DMS79 treated with DMSO at 0.1 percent for 48 hours (cell line): Measurements from ENCODE around the gene KLF11.
A peak's percentile ranks its signal among the peaks of the same experiment; 100 is the strongest.

Experiments
- DNase-seq: peaks from one replicate; lab custom pipeline; 2025; lab: John Stamatoyannopoulos, UW

Gene KLF11

DNA sequence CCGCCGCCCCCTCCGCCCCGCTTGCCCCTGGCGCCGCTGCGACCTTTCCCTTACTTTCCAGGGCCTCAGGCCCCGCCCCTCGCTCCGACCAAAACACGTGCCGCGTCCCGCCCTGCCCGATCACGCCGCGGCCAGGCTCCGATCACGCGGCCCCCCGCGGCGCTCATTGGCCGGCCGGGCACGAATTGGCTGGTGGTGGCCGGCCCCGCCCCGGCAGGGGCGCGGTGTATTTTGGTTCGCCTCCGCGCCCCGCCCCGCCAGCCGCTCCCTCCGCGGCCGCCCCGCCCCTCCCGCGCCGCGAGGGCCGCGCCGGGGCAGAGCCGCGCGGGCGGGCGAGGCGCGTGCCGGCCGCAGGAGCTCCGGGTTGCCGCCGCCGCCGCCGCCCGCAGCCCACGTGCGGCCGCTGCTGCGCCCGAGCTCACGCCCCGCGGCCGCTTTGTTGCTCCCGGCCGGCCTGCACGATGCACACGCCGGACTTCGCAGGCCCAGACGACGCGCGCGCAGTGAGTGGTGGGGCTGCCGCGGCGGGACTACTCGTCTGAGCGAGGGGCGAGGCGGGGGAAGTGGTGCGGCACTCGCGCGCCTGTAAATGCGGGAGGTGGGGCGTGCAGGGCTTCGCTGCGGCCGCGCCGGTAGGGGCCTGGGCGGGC is at the start of gene KLF11:
TSS of gene KLF11 (plus strand) at position 295 of the 650 bp plus-strand sequence. CDS start at position 462, 167 bp downstream.
- DNase-seq: peak; percentile 87

DNA sequence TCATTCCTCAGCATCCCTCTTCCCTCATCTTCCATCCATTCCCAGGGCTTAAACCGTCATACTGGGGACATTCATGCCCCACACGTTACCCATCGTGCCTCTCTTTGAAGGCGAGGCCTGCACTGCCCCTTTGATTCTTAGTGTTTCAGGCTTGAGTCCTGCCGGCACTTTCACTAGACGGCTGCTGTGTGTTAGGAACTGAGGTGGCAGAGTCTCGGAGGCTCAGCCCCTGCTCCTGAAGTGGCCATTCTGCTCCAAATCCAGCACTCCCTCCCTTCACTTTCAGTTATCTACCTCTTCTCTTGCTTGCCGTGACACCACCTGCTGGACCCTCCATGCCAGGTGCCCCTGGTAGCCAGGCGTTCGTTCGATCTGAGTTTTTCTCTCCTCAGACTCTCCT is 48.9 kb upstream of the KLF11 start:
- no peak for DNase-seq

DNA sequence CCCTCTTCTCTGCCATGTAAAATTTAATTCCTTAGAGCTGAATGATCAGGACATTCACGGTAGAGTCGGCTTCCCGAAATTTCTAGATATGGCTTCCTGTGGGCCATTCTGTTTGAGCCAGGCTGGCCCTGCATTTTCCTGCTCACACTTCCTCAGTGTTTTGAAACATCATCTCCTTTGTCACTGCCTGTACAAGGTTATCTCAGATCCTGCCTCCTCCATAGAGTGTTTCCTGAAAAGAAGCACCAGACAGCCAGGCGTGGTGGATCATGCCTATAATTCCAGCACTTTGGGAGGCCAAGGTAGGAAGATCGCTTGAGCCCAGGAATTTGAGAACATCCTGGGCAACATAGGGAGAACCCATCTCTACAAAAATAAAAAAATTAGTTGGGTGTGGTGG is 48.3 kb upstream of the KLF11 start:
- no peak for DNase-seq

DNA sequence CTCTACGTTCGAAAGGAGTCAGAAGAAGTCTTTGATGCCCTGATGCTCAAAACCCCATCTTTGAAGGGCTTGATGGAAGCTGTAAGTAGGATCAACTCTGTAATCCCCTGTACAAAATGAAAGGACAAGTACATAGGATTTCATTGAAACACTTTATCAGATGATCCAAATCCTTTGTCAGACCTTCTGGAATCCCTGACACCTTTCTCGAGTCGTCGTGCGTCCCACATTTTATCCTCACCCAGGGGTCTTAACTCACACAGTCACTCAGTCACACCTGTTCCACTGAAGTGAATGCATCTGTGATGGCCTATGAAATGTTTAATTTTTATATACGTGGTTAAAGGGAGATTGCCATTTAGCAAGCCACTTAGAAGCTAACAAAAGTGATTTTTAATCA is 47.0 kb upstream of the KLF11 start:
- DNase-seq: no peak

DNA sequence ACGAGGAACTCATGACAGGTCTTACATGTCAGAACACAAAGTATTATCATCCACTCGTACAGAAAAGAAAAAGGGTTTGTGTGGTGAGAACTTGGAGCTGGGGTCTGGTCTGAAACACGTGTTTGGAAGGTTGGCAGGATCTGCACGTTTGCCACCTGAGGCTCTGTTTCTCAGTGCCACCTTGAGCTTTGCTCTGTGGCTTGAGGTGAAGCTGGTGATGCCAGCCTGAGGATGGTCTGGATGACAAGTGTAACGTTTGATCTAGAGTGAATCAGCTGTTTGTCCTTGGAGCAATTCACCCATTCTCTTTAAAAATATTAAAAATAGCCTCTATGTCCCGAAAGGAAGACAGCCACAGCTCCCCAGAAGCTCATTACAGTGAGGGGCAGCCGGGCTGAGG is 45.4 kb upstream of the KLF11 start:
- no peak for DNase-seq

DNA sequence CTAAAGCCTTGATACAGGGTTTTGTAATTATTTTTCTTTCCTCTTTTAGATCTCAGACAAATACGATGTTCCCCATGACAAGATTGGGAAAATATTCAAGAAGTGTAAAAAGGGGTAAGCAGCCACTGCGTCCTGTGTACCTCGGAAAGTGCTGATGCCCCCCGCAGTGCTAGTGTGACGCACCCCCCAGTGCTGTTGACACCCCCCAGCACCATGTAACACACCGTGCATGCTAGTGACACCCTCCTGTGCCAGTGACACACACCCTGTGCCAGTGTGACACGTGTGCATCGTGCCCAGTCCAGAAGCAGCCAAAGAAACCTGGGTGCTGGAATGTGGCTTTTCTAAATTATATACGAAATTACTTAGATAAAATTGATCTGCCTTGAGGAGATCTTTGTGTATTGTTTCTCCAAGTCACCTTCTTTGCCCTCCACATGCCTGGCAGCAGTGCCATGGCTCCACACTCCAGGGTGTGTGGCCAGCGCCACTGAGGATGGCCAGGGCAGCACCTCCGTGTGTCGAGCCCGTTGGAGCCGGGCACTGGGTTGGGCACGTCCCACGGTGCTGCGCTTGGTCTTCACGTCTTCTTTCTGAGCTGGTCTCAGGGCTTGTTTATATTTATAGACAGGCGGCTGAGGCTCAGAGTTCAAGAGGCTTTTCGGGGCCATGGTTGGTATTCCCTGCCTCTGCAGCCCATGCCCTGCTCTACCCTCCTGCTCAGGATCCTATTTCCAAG is 44.3 kb upstream of the KLF11 start:
- DNase-seq: no peak

DNA sequence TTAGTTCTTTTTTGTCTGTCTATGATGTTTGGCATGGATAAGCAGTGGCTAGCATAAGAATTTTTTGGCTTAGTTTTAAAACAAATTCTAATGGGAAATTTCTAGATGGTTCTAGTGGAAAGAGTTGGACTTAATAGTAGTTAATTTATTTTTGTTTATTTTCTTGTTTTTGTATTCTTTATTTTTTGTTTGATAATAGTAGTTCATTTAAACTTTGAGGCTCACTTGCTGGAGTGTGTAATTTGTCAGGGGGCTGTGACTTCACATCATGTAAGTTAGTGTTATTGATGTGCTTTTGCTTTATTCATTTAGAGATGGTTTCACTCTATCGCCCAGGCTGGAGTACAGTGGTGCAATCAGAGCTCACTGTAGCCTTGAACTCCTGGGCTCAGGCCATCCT is 43.7 kb upstream of the KLF11 start:
- no peak for DNase-seq

DNA sequence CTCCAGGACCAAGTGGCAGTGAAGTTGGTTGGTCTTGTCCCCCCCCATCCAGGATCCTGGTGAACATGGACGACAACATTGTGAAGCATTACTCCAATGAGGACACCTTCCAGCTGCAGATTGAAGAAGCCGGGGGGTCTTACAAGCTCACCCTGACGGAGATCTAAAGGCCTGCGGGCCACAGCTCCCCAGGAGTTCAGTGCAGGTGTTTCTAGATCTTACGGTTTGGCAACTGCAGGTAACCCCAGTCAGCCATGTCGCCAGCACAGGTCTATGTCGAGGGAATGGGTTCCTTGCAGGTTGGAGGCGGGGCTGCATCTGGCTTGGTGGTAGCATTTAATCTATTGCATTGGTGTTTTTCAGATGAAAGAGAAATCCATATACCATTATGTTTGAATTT is 42.8 kb upstream of the KLF11 start:
- no peak for DNase-seq

DNA sequence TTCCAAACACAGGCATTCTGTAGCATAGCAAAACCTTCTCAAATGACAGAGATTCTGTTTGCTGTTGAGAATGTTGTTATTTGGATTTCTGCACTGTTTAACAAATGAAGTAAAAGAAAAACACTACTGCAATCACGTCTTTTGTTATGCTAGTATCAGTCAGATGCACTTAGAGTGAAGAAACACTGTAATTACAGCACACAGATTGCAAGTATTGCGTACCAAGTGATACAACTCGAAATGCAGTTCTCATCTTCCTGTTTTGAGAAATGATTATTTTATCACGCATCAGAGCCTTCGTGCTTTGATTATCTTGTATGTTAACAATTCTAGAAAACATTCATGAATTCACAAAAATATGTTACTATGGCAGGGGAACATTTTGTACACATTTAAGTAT is 41.8 kb upstream of the KLF11 start:
- DNase-seq: no peak

DNA sequence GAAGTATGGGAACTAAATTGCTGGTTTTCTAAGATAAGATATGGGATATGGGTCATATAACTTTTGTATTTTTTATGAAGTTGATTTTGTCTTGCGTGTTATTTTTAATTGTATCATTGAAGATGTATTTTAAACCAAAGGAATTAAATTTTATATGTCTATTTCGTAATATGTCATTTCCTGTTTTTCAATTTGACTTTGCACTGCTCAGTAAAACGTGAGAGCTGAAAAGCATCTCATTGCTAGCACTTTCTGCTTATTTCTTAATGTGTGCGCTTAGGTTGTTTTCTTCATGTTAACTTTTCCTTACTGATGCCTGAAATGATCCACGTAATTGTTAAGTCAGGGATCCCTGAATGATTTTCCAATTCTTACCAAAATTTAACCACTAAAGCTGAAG is 41.2 kb upstream of the KLF11 start:
- DNase-seq: no peak

DNA sequence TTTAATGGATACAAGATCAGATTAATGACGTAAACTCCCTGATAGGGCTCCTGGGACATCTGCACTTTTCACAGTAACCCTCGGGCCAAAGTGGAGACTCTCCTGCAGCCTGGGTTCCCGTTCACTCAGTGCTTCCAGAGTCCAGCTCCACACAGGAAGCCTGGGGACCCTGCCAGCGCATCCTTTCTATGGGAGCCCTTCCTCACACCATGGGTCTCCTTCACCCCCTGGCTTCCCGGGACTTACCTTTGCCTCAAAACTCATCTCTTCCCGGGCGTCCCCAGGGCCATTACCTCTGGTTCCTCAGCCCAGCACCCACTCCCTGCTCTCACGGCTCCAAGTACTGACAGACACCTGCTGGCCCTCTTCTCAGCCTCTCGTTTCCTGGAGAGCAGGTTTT is 40.7 kb upstream of the KLF11 start:
- no peak for DNase-seq

DNA sequence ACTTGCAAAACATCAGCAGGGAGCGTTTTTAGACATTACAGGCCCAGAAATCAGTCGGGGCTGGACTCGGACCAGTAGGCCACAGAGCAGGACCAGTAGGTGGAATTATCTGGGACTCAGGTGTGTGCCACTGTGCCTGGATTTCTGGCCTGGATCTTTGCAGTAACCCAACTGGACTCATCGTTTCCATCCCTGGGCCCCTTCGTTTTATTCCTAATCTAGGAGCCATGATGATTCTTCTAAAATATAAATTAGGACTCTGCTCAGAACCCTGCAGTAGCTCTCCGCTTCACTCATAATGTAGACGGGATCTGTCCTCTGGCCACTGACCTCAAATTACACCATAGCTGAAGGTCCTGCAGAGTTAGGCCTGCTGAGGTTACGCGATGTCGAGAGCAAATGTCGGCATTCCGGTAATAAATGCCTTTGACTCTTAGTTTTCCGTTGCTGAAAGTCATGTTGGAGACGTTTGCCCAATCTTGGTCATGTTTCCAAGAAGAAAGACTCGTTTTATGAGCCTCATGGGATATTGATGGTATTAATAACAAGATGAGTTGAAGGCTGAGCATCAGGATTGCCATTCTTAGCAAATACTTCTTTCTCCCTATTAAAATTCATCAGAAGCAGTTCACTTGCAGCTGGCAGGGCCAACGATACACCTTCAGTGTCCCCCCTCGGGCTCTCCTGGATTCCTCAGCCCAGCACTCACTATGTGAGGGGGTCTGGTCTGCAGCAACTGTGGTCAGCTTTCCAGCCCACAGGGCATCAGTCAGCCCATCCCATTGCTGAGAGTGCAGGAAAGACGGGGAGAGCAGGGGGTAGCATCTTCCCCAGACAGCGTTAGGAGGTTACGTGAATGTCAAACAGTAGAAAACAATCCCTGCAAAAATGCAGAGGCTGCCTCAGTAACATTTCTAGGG is 39.9 kb upstream of the KLF11 start:
- no peak for DNase-seq

DNA sequence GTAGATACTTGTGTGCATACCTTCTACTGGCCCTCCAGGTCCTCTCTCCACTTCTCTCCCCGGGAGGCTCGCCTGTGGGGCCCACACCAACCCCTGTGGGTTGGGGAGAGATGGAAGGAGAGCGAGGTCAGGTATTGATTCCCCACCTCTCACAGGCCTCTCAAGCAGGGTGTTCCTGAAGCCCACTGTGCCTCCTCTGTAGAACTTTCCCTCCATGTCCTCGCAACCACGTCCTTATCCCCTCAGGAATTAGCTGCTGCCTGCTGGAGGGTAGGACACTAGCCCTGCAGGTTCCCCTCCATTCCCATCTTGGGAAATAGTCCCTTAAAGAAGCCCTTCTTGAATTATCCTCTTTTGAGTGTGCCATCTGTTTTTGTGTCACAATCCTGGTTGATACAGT is 38.9 kb upstream of the KLF11 start:
- DNase-seq: no peak

DNA sequence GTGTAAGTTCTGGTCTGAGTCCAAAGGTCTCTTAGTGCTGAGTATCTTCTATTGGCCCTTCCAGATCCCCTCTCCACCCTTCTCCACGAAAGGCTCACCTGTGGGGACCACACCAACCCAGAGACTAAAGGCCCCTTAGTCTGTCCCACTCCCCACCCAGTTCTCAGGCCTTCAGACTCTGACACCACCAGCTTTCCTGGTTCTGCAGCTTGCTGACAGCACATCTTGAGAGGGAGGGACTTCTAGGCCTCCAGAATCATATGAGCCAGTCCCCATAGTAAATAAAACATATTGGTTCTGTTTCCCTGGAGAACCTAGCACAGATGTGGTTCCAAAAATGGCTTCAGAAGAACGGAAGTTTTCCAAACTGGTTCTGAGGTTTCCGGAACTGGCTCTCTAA is 38.5 kb upstream of the KLF11 start:
- no peak for DNase-seq

DNA sequence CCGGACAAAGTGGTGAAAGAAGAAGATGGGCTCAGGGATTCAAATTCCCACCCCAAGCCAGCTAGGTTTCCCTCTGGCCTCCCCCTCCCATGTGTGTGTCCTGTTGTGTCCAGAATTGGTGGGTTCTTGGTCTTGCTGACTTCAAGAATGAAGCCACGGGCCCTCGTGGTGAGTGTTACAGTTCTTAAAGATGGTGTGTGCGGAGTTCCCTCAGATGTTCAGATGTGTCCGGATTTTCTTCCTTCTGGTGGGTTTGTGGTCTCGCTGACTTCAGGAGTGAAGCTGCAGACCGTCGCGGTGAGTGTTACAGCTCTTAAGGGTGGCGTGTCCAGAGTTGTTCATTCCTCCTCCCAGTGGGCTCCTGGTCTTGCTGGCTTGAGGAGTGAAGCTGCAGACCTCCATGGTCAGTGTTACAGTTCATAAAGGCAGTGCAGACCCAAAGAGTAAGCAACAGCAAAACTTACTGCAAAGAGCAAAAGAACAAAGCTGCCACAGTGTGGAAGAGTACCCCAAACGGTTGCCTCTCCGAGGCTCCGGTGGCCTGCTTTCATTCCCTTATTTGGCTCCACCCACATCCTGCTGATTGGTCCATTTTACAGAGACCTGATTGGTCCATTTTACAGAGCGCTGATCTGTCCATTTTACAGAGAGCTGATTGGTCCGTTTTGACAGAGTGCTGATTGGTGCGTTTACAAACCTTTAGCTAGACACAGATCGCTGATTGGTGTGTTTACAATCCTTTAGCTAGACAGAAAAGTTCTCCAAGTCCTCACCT is 37.7 kb upstream of the KLF11 start:
- no peak for DNase-seq

DNA sequence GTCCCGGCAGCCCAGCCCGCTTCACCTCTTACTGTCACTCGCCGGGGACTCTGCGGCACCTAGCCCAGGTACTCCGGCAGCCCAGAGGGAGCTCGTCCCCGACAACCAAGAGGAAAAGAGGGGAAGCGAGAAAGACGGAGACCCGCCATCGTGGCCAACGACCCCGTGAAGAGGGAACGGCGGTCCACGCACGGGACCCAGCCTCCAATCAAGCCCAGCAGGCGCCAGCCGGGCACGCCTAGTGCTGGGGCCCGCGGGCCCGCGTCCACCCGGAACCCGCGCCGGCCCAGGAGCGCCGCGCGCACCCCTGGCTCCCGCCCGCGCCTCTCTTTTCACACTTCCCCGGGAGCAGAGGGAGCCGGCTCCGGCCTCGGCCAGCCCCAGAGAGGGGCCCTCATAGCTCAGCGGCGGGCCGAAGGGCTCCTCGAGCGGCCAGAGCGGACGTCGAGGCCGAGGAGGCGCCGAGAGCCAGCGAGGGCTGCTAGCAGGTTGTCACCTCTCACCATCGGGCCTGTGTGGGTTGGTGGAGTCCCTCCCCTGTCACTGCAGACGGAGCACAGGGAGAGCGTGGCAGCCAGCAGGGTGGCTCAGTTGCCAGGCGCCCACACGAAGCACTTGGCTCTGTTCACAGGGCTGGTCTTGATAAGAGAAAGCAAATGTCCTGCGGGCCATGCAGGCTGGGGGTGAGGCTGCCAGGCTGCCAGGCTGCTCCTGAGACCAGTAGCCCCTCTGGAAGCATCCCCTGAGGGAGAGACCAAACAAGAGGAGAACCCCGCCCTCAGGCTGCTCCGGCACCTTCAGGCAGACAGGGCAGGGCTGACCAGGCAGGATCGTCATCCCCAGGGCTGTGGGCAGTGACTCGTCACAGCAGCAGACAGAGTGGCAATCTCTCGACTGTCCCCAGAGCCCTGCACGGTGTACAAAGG is 36.9 kb upstream of the KLF11 start:
- peak; percentile 1 for DNase-seq

DNA sequence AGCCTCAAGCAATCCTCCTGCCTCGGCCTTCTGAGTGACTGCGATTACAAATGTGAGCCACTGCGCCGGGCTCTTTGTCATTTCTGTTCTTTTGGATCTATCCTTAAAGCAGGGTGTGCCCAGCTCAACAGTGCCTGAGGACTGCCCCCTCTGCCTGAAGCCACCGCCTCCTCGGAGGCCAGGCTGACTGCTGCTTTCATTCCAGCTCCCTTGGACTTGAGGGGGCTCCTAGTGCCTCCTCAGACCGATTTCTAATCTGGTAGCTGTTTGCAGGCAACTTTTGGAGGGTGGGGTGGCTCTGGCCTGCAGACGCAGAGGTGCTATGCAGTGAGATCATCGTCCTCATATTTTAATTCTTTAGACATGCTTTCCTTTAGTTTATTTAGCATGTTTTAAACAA is 35.9 kb upstream of the KLF11 start:
- no peak for DNase-seq

DNA sequence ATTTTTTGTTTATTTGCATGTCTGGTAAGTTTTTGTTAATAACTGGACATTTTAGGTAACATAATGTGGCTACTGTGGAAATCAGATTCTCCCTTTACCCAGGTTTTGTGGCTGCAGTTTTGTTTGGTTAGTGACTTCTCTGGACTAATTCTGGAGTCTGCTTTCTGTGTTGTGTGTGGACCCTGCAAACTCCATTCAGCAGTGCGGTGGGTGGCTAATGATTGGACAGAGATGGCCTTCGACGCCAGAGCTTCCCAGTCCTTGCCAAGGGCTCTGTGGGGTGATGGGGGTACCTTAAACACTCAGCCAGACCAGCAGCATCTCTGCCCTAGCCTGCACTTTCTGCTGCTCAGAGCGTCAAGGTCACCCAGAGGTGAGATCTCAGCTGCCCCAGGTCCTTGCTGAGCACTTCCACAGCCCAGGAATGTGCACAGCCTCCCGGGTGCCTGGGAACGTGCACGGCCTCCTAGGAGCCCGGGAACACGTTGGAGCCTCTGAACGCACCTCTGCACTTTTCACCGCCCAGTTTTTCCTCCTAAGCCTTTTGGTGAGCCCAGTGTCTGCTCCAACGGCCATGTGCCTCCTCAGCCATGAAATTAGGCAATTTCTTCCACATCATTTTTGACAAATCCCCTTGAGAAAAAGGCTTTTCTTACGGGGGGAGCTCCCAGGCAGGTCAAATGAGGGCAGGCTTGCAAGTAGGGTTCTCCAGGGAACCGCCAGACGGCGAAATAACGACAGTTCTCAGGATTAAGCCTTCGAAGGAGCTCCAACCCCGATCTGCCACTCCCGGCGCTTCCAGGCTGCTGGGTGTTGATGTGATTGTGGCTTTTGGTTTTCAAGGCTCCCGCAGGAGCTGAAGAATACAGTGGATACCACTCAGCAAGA is 35.2 kb upstream of the KLF11 start:
- no peak for DNase-seq

DNA sequence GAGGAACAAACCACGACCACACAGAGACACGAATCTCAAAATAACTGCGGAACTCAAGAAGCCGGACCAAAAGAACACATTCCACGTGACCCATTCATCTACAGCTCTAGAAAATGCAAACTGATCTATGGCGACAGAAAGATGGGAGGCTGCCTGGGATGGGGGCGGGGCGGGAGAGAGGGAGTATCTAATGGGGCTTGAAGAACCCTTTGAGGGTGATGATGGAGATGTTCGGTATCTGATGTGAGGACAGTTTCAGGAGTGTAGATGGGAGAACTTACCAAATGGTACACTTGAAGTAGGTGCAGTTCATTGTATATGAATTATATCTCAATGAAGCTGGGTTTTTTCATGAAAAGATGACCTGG is 34.6 kb upstream of the KLF11 start:
- DNase-seq: no peak

DNA sequence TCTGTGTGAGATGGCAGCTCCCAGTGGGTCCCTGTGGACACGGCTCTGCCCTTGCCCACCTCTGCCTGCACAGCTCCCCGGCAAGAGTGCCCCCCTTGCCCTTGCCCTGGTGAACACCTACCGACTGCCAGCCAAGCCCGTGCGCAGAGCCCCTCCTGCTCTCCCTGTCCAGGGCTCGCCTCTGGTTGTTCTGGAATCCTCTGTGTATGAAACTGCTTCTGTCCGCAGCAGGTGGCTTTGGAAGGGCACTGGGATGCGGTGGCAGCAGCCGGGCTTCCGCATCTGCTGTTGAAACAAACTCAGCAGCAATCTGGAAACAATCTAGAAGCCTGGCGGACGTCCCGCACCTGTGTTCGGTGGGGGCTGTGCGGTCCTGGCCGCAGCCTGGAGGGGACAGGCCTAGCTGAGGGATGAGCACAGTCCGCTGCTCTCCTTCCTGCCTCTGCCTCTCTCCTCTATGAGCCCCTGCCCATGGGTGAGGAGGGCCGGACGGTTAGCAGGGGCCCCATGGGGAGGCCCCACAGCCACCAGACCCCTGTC is 34.0 kb upstream of the KLF11 start:
- DNase-seq: no peak
